Prostate gland (tissue), 2 donors: ENCODE data around the gene PDXK.

ENCODE experiments used
- POLR2A ChIP-seq: fragments of 450-650 bp; IDR thresholded peaks from one replicate; pipeline ENCODE4 v1.6.1; 2016; ENCODE audit warnings: antibody characterized with exemption, mild to moderate bottlenecking
- POLR2AphosphoS5 ChIP-seq: sonication (generic); formaldehyde crosslinking; IDR thresholded peaks from one replicate; pipeline ENCODE4 v1.6.1; 2017; ENCODE audit warnings: antibody characterized with exemption
- TF ChIP-seq, protein P1 (sequence below), 4 experiments: fragments of 200-600 bp in 2 of 4; fragments of 450-650 bp in 2 of 4; sonication (generic) in 2 of 4; IDR thresholded peaks; 1 replicate in 3 of 4; 2 replicates in 1 of 4; pipeline ENCODE4 v1.5.1; 2016 to 2019; ENCODE audit warnings: antibody characterized with exemption in 4 of 4, mild to moderate bottlenecking in 2 of 4, moderate library complexity in 2 of 4

DNA sequence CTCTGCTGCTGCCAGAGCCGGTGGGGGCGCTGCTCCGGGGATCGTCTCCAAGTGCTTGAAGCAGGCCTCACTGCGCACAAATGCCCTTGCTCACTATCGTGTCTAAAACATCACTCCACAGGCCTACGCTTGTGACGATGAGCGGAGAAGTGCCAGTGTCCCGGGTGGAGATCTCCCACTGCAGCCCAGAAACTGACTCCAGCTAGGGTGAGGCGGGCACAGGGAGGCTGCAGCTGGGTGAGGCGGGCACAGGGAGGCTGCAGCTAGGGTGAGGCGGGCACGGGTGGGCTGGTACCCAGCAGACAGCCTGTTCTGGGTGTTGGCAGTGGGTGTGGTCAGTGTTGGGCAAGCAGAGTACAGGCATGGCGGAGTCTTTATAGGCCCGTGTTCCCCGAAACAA is 22.7 kb upstream of the PDXK start:
- TF ChIP-seq POLR2A (no peak), POLR2AphosphoS5 (no peak)
- TF ChIP-seq, protein P1, sequence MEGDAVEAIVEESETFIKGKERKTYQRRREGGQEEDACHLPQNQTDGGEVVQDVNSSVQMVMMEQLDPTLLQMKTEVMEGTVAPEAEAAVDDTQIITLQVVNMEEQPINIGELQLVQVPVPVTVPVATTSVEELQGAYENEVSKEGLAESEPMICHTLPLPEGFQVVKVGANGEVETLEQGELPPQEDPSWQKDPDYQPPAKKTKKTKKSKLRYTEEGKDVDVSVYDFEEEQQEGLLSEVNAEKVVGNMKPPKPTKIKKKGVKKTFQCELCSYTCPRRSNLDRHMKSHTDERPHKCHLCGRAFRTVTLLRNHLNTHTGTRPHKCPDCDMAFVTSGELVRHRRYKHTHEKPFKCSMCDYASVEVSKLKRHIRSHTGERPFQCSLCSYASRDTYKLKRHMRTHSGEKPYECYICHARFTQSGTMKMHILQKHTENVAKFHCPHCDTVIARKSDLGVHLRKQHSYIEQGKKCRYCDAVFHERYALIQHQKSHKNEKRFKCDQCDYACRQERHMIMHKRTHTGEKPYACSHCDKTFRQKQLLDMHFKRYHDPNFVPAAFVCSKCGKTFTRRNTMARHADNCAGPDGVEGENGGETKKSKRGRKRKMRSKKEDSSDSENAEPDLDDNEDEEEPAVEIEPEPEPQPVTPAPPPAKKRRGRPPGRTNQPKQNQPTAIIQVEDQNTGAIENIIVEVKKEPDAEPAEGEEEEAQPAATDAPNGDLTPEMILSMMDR (IDR thresholded peaks at IDR 0.05), result no peak
